Renal cortical epithelial cell (primary cell): Measurements from ENCODE around the gene ITGB8. TPM values are rescaled to one million over a fixed set of nuclear protein-coding genes. Genes with fewer than 3 reads are reported as not detected.

Source experiments
- DNase-seq: peaks from one replicate; pipeline ENCODE4 v3.0.0-alpha.2; 2011; ENCODE audit warnings: low read depth
- total RNA-seq: library from RNA; depleted of rRNA; stranded (reverse); fragments of >200 nt; gene quantifications from 2 replicates; pipeline ENCODE4 v1.2.3, GENCODE V29; 2014

ITGB8 gene
- total RNA-seq, 1 donor from 2014 or later: 257 TPM

DNA sequence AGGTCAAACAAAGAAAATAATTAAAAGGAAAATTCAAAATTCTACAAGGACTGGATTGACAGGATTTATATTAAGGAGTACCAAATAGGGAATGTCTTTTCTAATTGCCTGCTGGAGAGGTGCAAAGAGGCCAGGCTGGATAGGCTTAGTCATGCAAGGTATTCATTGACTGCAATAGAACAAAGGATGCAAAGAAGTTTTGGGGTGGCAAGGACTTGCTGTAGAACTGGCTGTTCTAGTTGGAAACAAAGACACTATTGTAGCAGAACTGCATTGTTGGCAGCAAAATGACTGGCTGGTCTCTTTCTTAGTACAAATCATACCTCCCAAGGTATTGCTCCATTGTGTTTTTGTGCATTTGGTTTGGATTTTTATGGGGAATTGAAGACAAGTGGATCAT, 10.1 kb downstream of the ITGB8 start:
- peak; percentile 83 for DNase-seq

- DNase-seq: no peak
Observed at GRCh38 chr7:20343205-20343604, 12.5 kb downstream of the ITGB8 start.

DNA sequence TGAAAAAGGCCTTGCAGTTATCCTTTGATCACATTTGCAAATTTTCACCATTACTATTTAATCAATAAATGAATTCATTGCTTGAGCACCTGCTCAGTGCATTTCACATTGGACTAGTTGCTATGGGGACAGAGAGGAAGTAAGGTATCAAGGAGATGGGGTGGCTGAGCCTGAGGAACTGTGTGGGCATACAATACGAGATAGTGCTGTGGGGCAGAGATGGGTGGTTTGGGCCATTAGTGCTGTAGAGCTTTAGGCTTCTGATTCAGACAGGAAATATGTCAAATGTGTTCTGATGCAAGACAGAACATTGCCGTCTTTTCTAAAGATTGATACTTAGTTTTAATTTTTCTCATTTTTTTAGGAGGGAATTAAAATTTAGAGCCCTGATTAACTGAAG, 13.2 kb downstream of the ITGB8 start:
- DNase-seq: no peak

GRCh38 chr7:20344396-20344795, 13.7 kb downstream of the ITGB8 start:
- DNase-seq: no peak

DNA sequence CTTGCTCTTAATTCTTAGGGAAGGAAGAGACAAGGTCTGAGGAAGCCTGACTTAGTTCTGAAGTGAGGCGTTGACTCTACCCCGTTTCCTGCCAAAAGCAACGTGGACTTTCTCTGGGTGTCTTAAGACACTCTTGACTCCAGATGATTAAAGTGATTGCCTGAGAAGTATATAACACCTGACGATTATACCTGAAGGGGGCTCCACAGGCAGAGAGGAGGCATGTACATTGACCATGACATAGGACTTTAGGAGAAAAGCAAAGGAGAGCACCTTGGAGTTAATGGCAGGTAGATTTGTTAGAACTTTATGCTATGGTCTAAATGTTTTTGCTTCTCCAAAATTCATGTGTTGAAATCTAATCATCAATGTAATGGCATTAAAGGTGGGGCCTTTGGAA, 15.9 kb downstream of the ITGB8 start:
- no peak for DNase-seq

DNA sequence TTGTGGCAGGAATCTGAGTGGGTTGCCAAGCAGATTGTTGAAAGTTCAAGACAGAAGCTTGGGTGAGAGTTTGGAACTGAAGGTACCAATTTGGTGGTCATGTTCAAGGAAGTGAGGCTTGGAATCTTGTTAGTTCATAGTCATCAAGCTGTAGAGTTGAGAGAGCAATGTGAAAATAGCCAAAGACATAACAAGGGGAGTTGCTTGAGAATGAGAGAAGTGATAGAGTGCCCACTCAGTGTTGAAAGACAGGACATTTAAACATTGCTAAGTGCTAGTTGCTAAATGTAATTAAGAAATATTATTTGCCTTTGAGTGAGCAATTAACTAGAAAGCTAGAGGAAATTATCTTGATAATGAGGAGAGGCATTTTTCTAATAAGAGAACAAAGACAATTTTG, 17.0 kb downstream of the ITGB8 start:
- DNase-seq: no peak

DNA sequence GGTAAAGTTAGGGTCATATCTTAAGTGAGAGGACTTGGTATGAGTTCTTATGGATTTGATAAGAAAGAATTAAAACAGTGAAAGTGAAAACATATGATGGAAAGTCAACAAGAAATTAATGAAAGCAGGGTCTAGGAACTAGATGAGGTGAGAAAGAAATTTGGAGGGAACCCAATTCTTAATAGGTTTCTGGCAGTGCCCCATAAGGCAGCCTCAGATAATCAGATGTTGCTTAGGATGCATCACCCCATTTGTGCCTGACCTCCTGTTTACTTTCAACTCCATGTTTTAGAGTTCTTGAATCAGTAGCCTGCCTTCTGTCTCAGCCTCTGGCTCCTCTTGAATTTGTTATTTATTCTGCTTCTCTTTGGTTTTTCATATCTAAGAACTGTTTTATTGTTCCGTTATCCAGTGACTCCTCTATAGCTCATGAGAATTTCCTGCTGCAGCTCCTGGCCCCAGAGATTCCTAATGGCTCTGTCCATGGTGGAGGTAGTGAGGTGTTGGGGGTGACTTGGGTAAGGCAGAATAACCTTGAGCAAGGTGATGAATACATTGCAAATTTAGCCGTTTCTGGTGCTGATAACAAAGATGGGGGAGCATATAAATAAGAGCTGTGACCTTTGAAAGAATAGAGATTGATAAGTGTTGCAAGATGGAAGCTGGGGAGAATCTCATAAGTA, 17.6 kb downstream of the ITGB8 start:
- no peak for DNase-seq

DNA sequence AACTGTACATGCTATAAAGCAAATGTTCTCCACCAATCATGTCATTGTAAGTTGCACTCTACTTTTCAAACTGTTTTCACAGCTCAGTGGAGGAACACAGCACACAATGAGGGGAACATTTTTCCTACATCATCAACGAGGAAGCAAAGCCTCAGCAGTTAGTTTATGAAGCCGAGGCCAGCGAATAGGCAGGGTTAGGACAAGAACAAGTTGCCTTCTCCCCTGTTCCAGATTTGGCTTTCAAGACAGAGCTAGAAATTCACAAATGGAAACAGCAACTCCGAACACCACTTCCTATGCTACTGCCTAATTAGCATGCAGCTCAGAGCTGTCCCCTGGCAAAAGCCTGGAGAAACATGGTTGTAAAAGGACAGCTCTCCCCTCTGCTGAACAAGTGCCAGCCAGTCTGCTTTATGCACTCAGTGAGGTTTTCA, 19.8 kb downstream of the ITGB8 start:
- DNase-seq: peak; percentile 53

GRCh38 chr7:20350996-20351692, 20.4 kb downstream of the ITGB8 start:
- no peak for DNase-seq

DNA sequence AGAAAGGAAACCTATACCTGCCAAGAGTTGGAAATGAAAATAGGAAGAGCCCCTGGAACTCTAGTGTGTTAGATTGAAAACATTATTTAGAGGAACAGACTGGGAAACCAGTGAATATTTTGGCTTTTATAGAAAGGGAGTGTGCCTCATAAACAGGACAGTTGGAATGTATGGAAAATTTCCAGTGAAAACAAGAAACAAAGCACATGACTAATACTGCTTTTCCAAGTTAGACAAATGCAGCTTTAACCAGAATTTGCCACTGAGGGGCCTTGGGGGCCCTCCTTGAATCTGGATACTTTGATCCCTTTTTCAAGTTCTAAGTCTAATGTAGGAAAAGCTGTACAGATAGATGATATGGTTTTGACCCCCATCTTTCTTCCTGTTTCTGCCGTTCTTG, 21.2 kb downstream of the ITGB8 start:
- peak; percentile 74 for DNase-seq

DNA sequence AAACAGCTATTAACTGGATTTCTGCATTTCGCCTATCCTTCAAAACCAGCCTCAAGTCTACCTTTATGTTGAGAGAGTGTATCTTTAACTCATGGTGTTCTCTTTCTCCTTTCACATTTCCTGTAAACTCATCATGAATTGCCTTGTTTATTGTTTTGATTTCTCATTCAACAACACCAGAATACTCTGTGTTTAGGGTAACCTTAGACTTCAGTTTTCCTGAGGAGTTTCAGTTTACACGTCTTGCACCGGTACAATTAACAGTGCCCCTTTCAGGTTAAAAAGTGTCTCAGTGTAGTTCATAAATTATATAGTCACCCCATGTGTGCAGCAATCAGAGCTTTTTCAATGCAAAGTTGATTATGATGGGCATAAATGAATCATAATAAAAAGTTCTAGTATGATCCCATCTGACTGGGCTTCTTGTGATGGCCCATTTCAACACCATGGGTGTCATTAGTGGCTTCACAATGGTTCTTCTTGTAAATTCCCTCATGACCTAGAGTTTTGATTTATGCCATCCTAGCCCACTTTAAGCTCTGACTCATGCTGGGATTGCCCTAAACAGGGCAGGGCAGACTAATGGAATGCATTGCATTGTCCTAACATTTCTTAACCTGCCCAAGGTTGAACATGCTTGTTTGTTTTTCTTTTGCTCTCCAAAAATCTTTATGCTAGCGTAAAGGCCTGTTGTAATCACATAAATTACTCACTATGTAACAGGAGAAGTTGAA, 22.0 kb downstream of the ITGB8 start:
- peak; percentile 98 for DNase-seq

DNA sequence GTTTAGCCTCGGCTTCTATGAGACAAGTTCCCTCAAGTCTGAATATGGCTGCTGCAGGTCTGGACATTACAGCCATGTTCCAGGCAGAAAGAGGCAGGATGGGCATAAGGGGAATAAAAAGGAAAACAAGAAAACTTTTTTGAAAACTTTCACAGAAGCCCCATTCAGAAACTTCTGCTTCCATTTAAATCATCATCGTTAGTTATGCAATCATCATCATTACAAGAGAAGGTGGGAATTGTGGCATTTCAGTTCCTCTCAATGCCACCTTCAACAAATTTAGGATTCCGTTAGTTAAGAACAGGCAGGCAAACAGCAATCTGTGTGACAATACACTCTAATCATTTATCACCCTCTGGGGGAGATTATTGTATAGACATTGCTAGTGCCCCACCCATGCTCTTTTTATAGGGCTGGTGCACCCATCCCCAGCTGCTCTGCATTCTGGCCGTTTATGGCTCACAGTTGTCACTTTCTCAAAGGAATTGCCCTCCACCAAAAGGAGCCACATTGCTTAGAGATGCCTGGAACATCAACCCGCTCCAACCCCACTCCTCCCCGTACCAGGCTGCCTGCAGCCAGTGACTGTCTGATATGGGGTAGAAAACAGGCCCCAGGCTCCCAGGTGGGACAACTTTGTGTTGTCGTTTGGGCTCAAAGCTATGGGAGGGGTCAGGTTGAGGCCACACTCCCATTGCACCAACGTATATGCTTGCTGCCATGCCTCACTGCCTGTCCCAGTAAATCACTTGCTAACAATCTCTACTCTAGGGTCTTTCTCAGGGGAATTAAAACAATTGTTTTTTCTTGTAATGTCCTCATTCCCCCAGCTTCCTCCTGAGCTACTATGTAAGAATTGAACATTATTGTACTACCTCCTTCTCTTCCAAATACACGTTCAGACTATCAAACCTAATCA, 24.2 kb downstream of the ITGB8 start:
- no peak for DNase-seq

GRCh38 chr7:20358106-20358505, 27.4 kb downstream of the ITGB8 start:
- DNase-seq: no peak

DNA sequence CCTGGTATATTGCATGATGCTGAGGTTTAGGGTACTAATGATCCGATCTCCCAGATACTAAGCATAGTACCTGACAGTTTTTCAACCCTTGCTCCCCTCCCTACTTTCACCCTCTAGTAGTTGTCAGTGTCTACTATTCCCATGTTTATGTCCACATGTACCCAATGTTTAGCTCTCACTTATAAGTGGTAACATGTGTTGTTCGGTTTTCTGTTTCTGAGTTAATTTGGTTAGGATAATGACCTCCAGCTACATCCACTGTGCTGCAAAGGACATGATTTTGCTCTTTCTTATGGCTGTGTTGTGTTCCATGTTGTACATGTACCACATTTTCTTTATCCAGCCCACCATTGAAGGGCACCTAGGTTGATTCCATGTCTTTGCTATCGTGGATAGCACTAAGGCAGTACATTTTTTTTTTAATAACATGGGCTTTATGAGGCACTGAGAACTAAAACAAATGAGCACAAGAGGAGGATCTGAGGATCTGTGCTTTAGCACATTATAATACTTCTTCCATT, 28.1 kb downstream of the ITGB8 start:
- DNase-seq: no peak

DNA sequence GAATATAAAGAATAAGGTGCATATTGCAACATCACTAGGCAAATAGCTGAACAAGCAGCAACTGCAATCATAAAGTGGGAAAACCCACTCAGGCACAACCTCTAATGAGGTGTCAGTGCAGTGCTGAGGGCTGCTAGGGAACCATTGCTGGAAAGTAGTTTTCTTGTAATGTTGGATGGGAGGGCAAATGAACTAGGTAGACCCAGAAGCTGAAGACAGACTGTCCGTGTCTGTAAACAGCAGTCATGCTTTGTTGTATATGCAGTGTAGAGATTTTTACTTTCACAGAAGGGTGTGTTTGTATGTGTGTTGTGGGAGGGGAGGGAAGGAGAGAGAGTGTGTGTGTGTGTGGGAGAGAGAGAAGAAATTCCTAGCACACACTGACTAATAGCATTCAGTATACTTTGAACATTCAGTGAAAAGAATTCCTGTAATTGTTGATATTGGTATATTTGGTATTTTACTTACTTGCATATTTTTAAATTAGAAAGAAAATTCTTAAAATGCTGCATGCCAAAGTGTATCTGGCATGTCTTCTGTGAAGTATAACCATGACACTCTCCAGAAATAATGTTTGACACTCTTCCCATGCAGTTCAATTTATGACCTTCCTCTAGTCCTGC, 28.8 kb downstream of the ITGB8 start:
- DNase-seq: peak; percentile 80

DNA sequence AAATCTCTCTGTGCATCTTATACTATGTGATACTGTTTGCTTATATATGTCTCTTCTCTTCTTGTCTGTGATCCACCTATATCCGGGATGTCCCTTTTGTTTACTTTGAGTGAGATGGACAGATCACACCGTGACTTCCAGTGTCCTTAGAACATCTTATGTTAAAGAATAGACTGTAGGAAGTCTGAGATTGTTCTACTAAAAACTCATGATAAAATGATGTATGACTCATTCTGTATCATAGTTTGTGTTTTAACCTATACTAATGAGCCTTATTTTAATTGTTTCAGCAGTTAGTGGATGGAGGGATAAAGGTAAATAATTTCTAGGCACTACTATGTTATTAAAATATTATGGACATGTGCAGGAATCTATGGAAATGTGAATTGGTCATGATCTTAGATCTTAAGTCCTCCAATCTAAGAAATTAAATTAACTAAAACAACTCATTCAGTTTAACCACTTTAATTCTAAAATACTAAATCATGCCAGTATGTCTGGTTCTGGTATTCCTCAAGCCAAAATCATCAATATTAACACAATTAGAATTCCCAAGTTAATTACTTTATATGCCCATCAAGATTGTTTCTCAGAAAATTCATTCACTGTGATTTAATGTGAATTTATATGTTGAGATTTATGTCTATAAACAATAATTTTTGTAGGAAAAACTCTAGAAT, 32.0 kb downstream of the ITGB8 start:
- no peak for DNase-seq

- DNase-seq: no peak
Observed at GRCh38 chr7:20364571-20365196, 34.0 kb downstream of the ITGB8 start.

DNA sequence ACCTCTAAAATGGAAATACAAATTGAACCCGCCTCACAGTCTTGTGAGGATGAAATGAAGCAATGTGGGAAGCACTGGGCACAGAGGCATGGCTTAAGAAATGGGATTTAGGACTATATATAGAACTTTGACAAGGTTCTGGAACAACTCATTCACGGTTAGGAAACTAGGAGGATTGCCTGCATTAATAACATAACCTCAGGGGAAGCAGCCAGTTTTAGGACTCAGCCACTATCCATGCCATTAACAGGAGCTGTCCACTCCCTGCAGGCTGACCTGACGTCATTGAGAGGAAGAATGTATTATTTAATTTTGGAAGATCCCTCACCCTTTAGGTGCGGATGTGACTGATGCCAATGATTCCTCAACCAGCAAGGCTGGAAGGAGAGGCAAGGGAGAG, 34.8 kb downstream of the ITGB8 start:
- no peak for DNase-seq

GRCh38 chr7:20374399-20374798, 43.7 kb downstream of the ITGB8 start:
- DNase-seq: no peak

GRCh38 chr7:20376796-20377195, 46.1 kb downstream of the ITGB8 start:
- DNase-seq: no peak
